ENCODE results near the gene DENND2A.

- TF ChIP-seq MAX (IDR thresholded peaks at IDR 0.05; ENCODE audit: low read depth, low read length), result no peak
- TF ChIP-seq, protein P1, sequence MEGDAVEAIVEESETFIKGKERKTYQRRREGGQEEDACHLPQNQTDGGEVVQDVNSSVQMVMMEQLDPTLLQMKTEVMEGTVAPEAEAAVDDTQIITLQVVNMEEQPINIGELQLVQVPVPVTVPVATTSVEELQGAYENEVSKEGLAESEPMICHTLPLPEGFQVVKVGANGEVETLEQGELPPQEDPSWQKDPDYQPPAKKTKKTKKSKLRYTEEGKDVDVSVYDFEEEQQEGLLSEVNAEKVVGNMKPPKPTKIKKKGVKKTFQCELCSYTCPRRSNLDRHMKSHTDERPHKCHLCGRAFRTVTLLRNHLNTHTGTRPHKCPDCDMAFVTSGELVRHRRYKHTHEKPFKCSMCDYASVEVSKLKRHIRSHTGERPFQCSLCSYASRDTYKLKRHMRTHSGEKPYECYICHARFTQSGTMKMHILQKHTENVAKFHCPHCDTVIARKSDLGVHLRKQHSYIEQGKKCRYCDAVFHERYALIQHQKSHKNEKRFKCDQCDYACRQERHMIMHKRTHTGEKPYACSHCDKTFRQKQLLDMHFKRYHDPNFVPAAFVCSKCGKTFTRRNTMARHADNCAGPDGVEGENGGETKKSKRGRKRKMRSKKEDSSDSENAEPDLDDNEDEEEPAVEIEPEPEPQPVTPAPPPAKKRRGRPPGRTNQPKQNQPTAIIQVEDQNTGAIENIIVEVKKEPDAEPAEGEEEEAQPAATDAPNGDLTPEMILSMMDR (IDR thresholded peaks at IDR 0.05; ENCODE audit: low read depth, low read length), result no peak
Measured at GRCh38 chr7:140619176-140619575, 21.4 kb downstream of the DENND2A start.

Data from NB4 (cell line).